ENCODE results near the gene PCDHB16.

The PCDHB16 gene

GRCh38 chr5:141234109-141234667 lies 52.0 kb downstream of the PCDHB16 start:
- DNase-seq (ENCODE audit: low read depth in 3 of 3): no peak

Data from stimulated activated CD4-positive, alpha-beta T cell treated with anti-CD3 and anti-CD28 coated beads, TNF-alpha, amount 100 ng/mL, for 24 hours (primary cell).